ENCODE data around the gene PITX2. TPM values are rescaled to one million over a fixed set of nuclear protein-coding genes. Genes with fewer than 3 reads are reported as not detected.

PITX2 gene
- 1.4 TPM in 1 of 2 replicates, not detected in the other for total RNA-seq

GRCh38 chr4:110622841-110623717, at the start of gene PITX2:
PITX2 (minus strand) TSS chr4:110623077; CDS start chr4:110622460, 617 bp downstream.

Other genes starting within 250 kb of the PITX2 start
- 0.13 and 0.64 TPM in 2 replicates for gene ENPEP, start 146.9 kb downstream of the PITX2 start, total RNA-seq

Measured in epithelial cell of alveolus of lung (primary cell).